GM18520 (cell line): ENCODE data around the gene IL21.

Experiments used
- ATAC-seq: cut with Tn5 transposase; IDR thresholded peaks from one replicate; pipeline ENCODE4 v1.9.1; 2021; ENCODE audit not compliant: unreplicated experiment

The IL21 gene

DNA sequence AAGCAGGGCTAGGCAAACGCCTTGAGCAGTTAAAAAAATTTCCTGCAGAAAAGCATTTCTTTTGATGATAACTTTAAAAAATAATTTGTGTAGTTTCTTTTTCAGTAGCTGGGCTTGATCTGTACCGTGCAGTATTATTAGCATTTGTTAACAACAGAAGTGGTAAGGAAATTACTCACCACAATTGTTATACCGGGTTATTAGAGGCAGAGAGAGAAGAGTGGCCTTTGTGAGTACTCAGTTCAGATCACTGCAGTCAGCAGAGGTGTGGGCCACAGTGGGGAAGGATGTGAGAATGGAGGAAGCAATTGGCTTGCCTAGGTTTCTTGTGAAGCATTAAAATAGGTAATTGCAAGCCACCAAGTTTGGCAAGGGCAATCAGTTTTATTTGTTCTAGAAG is 14.3 kb upstream of the IL21 start:
- ATAC-seq, result peak; percentile 57

DNA sequence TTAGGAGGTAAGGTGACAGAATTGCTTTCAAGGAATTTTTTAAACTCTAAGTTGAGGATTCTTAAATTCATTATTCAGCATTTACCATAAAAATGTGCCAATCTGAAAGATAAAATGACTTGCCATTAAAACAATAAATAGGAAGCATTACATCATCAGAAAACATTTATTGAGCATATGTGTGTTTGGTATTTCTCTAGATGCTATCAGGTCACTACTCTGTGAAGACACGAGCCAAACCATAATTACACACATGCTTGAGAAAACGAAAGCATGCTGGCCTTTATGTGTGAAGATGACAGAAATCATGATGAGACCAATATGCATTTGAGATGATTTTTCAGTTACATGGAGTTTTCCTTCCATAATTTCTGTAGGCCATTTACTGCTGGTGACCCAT is 12.3 kb upstream of the IL21 start:
- ATAC-seq, result no peak

- ATAC-seq, result peak; percentile 74
Measured at GRCh38 chr4:122632396-122633143, 11.7 kb upstream of the IL21 start.

GRCh38 chr4:122625156-122625555 is 4.3 kb upstream of the IL21 start:
- no peak for ATAC-seq

- no peak for ATAC-seq
Measured at GRCh38 chr4:122624205-122624604, 3.3 kb upstream of the IL21 start.

DNA sequence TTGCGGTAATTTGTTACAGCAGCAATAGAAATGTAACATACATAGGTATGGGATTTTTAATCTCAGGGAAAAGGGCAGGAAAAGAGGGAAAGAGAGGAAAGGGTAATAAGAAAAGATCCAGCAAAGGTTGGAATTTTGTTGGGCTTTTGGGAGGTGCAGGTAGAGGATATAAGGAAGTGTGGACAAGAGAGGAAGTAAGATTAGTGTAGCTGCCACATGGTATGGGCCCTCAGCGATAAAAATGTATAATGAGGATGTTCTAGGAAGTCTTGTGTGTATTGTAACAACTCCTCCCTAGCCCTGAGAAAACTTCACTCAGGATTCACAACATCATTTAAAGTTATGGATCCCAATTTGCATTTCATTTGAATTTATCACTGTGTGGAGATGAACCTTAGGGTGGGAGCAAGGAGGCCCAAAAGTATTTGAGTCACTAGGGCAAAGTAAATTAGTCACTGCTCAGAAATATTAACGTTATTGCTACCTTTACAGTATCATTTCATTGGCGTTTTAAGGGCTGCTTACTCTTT is 2.8 kb upstream of the IL21 start:
- ATAC-seq, result no peak

- no peak for ATAC-seq
Measured at GRCh38 chr4:122622400-122622799, 1.5 kb upstream of the IL21 start.

GRCh38 chr4:122619611-122620010 is 1.3 kb downstream of the IL21 start:
- no peak for ATAC-seq

DNA sequence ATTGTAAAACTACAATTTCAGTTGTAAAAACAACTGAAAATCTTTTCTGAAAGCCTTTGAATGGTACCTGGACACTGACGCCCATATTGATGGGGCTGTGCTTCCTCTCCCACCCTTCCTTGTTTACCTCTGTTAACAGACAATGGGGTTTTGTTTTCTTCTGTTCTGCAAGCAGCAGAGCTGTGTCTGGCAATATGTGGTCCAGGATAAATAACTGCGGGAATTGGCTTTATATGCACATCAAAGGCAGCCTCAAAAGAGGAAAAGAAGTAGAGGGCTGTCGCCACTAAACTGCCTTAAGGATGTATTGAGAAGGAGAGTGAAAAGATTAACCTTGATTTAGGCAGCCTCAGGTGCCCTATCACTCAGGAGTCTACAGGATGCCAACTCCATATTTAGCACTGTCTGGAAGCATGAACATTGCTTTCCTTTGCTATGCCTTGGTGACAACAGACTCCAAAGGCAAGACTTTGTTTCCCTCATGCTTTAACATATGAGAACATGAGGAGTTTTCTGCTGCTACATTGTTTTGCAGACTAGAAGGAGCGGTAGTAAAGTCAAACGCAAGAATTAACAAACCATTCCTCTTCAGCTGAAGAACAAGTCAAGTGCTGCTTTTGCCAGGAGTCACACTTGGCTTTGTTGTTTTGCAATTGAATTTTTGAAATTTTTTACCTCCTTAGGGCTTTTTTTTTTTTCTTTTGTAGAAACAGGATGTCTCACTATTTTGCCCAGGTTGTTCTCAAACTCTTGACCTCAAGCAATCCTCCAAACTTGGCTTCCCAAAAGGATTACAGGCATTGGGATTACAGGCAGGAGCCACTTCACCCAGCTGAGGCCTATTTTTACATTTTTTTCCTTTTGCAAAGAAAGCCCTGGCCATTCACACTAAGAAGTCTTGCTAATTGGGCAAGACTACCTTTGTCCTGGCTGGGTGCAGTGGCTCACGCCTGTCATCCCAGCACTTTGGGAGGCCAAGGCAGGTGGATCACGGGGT is 3.0 kb downstream of the IL21 start:
- ATAC-seq, result no peak

- ATAC-seq, result no peak
Measured at GRCh38 chr4:122616915-122617596, 3.8 kb downstream of the IL21 start.

DNA sequence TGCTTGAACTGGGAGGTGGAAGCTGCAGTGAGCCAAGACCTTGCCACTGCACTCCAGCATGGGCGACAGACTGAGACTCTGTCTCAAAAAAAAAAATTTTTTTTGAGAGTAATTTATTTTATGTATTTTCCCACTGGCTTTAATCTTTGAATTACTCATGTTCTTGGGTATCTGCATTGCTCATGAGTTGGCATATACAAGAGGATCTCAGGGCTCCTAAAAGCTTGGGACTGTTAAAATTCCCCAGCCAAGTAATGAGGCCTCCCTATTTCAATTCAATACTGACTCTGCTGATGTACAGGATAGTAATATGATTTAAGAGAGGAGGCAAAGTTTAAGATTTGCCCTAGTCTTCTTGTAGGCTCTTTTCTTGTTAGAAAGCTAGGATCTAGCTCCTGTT is 6.2 kb downstream of the IL21 start:
- ATAC-seq, result no peak

- ATAC-seq, result no peak
Measured at GRCh38 chr4:122612540-122612939, 8.3 kb downstream of the IL21 start.

GRCh38 chr4:122606364-122607043 is 14.4 kb downstream of the IL21 start:
- ATAC-seq, result no peak

GRCh38 chr4:122604146-122604545 is 16.7 kb downstream of the IL21 start:
- no peak for ATAC-seq

DNA sequence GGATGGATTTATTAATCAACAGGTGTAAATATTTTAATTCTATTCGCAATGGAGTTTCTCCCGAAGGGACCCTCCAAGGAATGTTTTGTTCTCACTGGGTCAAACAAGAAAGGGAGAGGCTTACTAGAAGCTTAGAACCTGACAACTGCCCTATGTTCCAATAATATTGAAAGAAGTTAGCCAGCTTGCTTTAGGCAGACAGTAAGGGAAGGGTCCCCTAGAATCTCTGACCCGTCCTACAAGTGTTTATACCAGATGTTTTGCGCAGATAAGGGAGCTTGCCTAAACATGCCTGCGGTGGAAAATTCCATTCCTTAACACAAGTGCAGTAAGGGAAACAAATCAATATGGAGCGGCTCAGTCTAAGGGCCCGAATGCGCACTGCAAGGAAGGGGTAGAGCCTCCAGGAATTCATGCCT is 17.7 kb downstream of the IL21 start:
- no peak for ATAC-seq

DNA sequence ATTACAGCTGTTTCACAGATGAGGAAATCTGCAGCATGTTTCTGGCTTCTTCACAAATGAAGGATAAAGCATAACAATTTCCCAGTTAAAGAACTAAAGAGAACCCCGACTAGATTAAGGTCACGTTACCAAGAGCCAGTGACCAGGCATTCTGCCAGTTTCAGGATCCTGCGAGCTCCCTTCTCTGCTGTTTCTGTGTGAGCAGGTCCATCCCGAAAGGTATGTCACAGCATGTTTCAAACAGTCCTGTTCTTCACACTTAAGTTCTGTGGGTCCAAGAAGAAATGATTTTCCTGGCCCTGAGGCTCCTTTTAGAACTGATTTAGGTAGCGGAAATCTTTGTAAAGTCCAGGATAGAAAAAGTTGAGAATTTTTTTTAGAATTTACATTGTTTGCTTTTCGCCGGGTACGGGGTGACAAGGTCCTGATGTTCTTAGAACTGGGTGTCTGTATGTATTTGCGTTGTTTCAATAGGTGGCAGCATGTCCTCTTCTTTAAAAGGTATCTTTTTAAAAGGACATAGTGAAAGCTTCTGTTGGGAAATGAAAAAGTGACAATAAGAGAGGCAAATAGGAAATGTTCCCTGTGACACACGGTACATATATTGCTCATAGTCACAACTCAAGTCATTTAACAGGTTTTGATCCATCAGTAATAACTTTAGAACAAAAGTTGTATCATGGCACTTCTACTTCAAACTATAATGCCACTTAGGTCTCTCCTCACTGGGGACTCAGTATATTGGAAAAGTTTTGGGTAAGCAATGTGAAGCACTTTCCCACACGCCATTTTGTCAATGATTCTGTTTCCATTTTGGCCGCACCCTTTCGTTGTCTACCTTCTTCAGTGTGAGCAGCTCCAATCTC is 18.4 kb downstream of the IL21 start:
- ATAC-seq, result no peak

- ATAC-seq, result no peak
Measured at GRCh38 chr4:122591196-122591595, 29.7 kb downstream of the IL21 start.

DNA sequence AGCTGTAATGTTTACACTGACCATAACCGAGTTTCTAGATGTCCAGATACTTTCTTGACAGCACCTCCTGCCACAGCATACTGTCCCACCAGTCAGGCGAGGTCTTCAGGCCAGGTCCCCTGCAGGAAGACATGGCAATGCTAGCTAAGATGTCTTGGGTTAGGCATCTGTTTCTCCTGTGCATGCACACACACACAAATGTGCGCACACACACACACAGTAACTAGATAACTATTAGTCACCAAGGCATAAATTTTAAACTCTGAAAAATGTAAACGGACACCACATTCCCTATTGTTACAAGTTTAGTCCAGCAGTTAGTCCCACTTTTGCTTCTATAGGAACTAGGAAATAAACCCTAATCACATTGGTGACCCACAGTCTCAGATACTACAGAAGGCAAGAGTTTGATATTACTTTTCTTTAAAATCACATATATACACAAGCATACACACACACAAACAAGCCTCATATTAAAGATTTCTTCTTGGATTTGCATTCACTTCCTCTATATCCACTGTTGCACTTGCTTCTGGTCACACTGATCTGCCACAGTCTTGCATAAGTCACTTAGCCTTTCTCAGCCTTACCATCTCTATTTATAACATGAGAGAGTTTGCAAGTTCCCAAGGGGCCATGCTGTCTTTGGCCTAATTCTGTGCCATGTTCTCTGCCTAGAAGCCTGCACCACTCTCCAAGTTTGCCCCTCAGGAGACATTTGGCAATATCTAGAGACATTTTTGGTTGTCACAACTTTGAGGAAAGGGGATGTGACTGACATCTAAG is 32.2 kb downstream of the IL21 start:
- no peak for ATAC-seq

- ATAC-seq, result no peak
Measured at GRCh38 chr4:122584519-122584918, 36.3 kb downstream of the IL21 start.
